Hepatocyte (in vitro differentiated cells): ENCODE data around the gene IQCF6.

ENCODE experiments used
- EZH2 ChIP-seq: fragments of 200-600 bp; sonication (generic); IDR thresholded peaks from 2 replicates; pipeline ENCODE4 v1.6.1; 2016; ENCODE audit warnings: antibody characterized with exemption, mild to moderate bottlenecking, borderline replicate concordance
- TF ChIP-seq, protein P1 (sequence below): fragments of 200-600 bp; sonication (generic); IDR thresholded peaks from 2 replicates; pipeline ENCODE4 v1.5.1; 2016; ENCODE audit warnings: antibody characterized with exemption, mild to moderate bottlenecking; ENCODE audit not compliant: poor library complexity

GRCh38 chr3:51819151-51819550 is 40.1 kb upstream of the IQCF6 start:
- TF ChIP-seq, protein P1, sequence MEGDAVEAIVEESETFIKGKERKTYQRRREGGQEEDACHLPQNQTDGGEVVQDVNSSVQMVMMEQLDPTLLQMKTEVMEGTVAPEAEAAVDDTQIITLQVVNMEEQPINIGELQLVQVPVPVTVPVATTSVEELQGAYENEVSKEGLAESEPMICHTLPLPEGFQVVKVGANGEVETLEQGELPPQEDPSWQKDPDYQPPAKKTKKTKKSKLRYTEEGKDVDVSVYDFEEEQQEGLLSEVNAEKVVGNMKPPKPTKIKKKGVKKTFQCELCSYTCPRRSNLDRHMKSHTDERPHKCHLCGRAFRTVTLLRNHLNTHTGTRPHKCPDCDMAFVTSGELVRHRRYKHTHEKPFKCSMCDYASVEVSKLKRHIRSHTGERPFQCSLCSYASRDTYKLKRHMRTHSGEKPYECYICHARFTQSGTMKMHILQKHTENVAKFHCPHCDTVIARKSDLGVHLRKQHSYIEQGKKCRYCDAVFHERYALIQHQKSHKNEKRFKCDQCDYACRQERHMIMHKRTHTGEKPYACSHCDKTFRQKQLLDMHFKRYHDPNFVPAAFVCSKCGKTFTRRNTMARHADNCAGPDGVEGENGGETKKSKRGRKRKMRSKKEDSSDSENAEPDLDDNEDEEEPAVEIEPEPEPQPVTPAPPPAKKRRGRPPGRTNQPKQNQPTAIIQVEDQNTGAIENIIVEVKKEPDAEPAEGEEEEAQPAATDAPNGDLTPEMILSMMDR: no peak
- no peak for TF ChIP-seq EZH2
